HepG2 (cell line): ENCODE data around the gene WIPF2. TPM values are rescaled to one million over a fixed set of nuclear protein-coding genes. Genes with fewer than 3 reads are reported as not detected.

Experiments
- CERS6 ChIP-seq: sonication (generic); formaldehyde crosslinking; IDR thresholded peaks from 2 replicates; pipeline ENCODE4 v1.5.0; 2020; ENCODE audit warnings: missing genetic modification reagents
- DMTF1 ChIP-seq: sonication (generic); formaldehyde crosslinking; IDR thresholded peaks from 2 replicates; pipeline ENCODE4 v1.4.0; 2020; ENCODE audit warnings: mild to moderate bottlenecking, missing genetic modification reagents
- GTF3A ChIP-seq: sonication (generic); formaldehyde crosslinking; conservative IDR thresholded peaks from 2 replicates; pipeline ENCODE4 v1.4.0; 2020; ENCODE audit warnings: mild to moderate bottlenecking, missing genetic modification reagents
- HES4 ChIP-seq: sonication (generic); formaldehyde crosslinking; IDR thresholded peaks from 2 replicates; pipeline ENCODE4 v1.9.0; 2021; ENCODE audit warnings: mild to moderate bottlenecking, missing genetic modification reagents, borderline replicate concordance
- HNF4A ChIP-seq: sonication (generic); formaldehyde crosslinking; IDR thresholded peaks from 2 replicates; pipeline ENCODE4 v1.4.0; 2020; ENCODE audit warnings: missing genetic modification reagents
- IRX3 ChIP-seq: sonication (generic); formaldehyde crosslinking; IDR thresholded peaks from 2 replicates; pipeline ENCODE4 v1.8.1; 2023; ENCODE audit warnings: mild to moderate bottlenecking, low read depth, missing genetic modification reagents, borderline replicate concordance
- NCOA1 ChIP-seq: sonication (generic); formaldehyde crosslinking; IDR thresholded peaks from 2 replicates; pipeline ENCODE4 v1.9.0; 2021; ENCODE audit warnings: missing genetic modification reagents
- RNF2 ChIP-seq: fragments of 450-650 bp; conservative IDR thresholded peaks from 2 replicates; pipeline ENCODE4 v1.6.1; 2016; ENCODE audit warnings: low read depth
- TBX3 ChIP-seq: fragments of 450-650 bp; IDR thresholded peaks from 2 replicates; pipeline ENCODE4 v1.6.1; 2017; ENCODE audit warnings: antibody characterized with exemption, mild to moderate bottlenecking, inconsistent platforms, borderline replicate concordance
- THAP11 ChIP-seq: IDR thresholded peaks from 2 replicates; pipeline ENCODE4 v1.6.1; 2016; ENCODE audit warnings: missing biosample characterization, missing genetic modification reagents
- ZFP36 ChIP-seq: fragments of 150-350 bp; IDR thresholded peaks from 2 replicates; pipeline ENCODE4 v1.6.1; 2018; ENCODE audit warnings: borderline replicate concordance, low read length, low read depth; ENCODE audit not compliant: partially characterized antibody
- ZFP37 ChIP-seq: sonication (generic); formaldehyde crosslinking; IDR thresholded peaks from 2 replicates; pipeline ENCODE4 v1.4.0; 2020; ENCODE audit warnings: missing genetic modification reagents, borderline replicate concordance
- ZFY ChIP-seq: sonication (generic); formaldehyde crosslinking; IDR thresholded peaks from 2 replicates; pipeline ENCODE4 v1.4.0; 2020; ENCODE audit warnings: missing genetic modification reagents
- ZNF34 ChIP-seq: sonication (generic); formaldehyde crosslinking; IDR thresholded peaks from 2 replicates; pipeline ENCODE4 v1.4.0; 2020; ENCODE audit warnings: mild to moderate bottlenecking, missing genetic modification reagents, borderline replicate concordance
- ZNF619 ChIP-seq: sonication (generic); formaldehyde crosslinking; IDR thresholded peaks from 2 replicates; pipeline ENCODE4 v1.4.0; 2020; ENCODE audit warnings: mild to moderate bottlenecking, missing genetic modification reagents
- polyA plus RNA-seq, 8 experiments: library from polyadenylated mRNA; depleted of rRNA in 3 of 8; stranded (reverse) in 7 of 8; unstranded in 1 of 8; fragments of >200 nt; fragmentation: Illumina TruSeq in 4 of 8; extraction: Trizol in 4 of 8; gene quantifications; 2 replicates each; pipeline versions ENCODE4 v1.2.1 to v1.2.3, GENCODE V29; 2011 to 2016; ENCODE audit warnings: low read depth in 4 of 8, missing spikeins in 1 of 8, mixed read lengths in 1 of 8; ENCODE audit not compliant: insufficient read depth in 1 of 8
- total RNA-seq, 5 experiments: library from RNA; depleted of rRNA; stranded (reverse); fragments of >200 nt; fragmentation: Illumina TruSeq; extraction: Trizol; gene quantifications; 2 replicates each; pipeline ENCODE4 v1.2.3, GENCODE V29; 2016; ENCODE audit warnings: low read depth in 1 of 5
- TF ChIP-seq, protein P1 (sequence below): sonication (generic); formaldehyde crosslinking; IDR thresholded peaks from 2 replicates; pipeline ENCODE4 v1.4.0; 2020; ENCODE audit warnings: missing genetic modification reagents, borderline replicate concordance
- TF ChIP-seq, protein P2 (sequence below): sonication (generic); formaldehyde crosslinking; IDR thresholded peaks from 2 replicates; pipeline ENCODE4 v1.4.0; 2020; ENCODE audit warnings: missing genetic modification reagents, low read depth, mild to moderate bottlenecking, borderline replicate concordance
- TF ChIP-seq, protein P3 (sequence below): sonication (generic); formaldehyde crosslinking; IDR thresholded peaks from 2 replicates; pipeline ENCODE4; 2020; ENCODE audit warnings: missing genetic modification reagents, mild to moderate bottlenecking, borderline replicate concordance

WIPF2 gene
- total and polyA plus RNA-seq, 2 of the 13 experiments (the other 11 are each of a cell fraction or from before 2014, with no cell fraction given), result 7.2 to 10.8 TPM

GRCh38 chr17:40218740-40219593 lies at the start of gene WIPF2 (continued):
- TF ChIP-seq DMTF1 (CRISPR knock-in tag) (peak; percentile 69; the same call in 1 of the 2 replicates), IRX3 (CRISPR knock-in tag) (no peak), ZFY (peak; percentile 58; the same call in 1 of the 2 replicates), ZNF34 (CRISPR knock-in tag) (peak; percentile 88; the same call in 1 of the 2 replicates), THAP11 (peak; percentile 92), ZFP37 (CRISPR knock-in tag) (no peak), ZFP36 (no peak), RNF2 (peak; percentile 47; the same call in 1 of the 2 replicates), TBX3 (no peak), HNF4A (CRISPR knock-in tag) (peak; percentile 20; the same call in 1 of the 2 replicates), GTF3A (CRISPR knock-in tag) (no peak; the same call in 1 of the 2 replicates), NCOA1 (CRISPR knock-in tag) (peak; percentile 82; the same call in 1 of the 2 replicates), ZNF619 (CRISPR knock-in tag) (no peak), HES4 (CRISPR knock-in tag) (peak; percentile 50; the same call in 1 of the 2 replicates), CERS6 (no peak)
- TF ChIP-seq, protein P1, sequence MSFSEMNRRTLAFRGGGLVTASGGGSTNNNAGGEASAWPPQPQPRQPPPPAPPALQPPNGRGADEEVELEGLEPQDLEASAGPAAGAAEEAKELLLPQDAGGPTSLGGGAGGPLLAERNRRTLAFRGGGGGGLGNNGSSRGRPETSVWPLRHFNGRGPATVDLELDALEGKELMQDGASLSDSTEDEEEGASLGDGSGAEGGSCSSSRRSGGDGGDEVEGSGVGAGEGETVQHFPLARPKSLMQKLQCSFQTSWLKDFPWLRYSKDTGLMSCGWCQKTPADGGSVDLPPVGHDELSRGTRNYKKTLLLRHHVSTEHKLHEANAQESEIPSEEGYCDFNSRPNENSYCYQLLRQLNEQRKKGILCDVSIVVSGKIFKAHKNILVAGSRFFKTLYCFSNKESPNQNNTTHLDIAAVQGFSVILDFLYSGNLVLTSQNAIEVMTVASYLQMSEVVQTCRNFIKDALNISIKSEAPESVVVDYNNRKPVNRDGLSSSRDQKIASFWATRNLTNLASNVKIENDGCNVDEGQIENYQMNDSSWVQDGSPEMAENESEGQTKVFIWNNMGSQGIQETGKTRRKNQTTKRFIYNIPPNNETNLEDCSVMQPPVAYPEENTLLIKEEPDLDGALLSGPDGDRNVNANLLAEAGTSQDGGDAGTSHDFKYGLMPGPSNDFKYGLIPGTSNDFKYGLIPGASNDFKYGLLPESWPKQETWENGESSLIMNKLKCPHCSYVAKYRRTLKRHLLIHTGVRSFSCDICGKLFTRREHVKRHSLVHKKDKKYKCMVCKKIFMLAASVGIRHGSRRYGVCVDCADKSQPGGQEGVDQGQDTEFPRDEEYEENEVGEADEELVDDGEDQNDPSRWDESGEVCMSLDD (CRISPR knock-in tag), result 0 out of 2 replicates have a peak, but pooled peaks have one; percentile 11
- TF ChIP-seq, protein P2, sequence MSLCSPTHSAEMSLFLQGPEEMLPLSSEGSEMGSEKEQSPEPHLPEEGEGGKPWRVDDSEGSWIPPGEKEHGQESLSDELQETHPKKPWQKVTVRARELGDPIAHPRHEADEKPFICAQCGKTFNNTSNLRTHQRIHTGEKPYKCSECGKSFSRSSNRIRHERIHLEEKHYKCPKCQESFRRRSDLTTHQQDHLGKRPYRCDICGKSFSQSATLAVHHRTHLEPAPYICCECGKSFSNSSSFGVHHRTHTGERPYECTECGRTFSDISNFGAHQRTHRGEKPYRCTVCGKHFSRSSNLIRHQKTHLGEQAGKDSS (CRISPR knock-in tag), result peak; percentile 84; the same call in 1 of the 2 replicates
- TF ChIP-seq, protein P3, sequence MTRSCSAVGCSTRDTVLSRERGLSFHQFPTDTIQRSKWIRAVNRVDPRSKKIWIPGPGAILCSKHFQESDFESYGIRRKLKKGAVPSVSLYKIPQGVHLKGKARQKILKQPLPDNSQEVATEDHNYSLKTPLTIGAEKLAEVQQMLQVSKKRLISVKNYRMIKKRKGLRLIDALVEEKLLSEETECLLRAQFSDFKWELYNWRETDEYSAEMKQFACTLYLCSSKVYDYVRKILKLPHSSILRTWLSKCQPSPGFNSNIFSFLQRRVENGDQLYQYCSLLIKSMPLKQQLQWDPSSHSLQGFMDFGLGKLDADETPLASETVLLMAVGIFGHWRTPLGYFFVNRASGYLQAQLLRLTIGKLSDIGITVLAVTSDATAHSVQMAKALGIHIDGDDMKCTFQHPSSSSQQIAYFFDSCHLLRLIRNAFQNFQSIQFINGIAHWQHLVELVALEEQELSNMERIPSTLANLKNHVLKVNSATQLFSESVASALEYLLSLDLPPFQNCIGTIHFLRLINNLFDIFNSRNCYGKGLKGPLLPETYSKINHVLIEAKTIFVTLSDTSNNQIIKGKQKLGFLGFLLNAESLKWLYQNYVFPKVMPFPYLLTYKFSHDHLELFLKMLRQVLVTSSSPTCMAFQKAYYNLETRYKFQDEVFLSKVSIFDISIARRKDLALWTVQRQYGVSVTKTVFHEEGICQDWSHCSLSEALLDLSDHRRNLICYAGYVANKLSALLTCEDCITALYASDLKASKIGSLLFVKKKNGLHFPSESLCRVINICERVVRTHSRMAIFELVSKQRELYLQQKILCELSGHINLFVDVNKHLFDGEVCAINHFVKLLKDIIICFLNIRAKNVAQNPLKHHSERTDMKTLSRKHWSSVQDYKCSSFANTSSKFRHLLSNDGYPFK (CRISPR knock-in tag), result peak; percentile 96
